ENCODE data around the gene RRH.

The RRH gene

DNA sequence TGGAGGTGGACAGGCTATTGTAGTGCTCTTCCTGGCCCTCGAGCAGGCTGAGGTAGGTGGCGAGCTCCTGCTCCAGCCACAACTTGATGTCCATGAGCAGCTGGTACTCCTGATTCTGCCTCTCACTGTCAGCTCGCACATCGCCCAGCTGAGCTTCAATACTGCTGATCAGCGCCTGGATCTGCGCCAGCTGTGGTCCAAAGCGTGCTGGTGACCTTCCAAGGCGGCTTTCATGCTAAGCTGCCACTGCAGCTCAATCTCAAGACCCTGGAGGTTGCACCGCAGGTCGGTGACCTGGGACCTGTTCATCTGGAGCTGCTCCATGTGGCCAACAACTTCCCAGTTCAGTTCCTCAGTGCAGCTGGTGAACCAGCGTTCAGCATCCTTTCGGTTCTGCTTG is 51.3 kb downstream of the RRH start:
- no peaks in the 10 kb centered on the region for H3K79me2 ChIP-seq (ENCODE audit: insufficient read depth, low read length)
- H3K4me1 ChIP-seq (ENCODE audit: insufficient read depth, low read length): no peaks in the 10 kb centered on the region
- no peak overlapping the region for H3K27ac ChIP-seq (ENCODE audit: low read length)
- no peaks in the 10 kb centered on the region for H4K20me1 ChIP-seq (ENCODE audit: insufficient read depth, low read length)
- H3K9me3 ChIP-seq (ENCODE audit: insufficient read depth, low read length, severe bottlenecking): no peaks in the 10 kb centered on the region
- no peak overlapping the region for H3K9ac ChIP-seq (ENCODE audit: low read depth, low read length)
- no peak overlapping the region for H3K4me3 ChIP-seq (ENCODE audit: low read depth in 1 of 2, low read length in 2 of 2)
- H3K4me2 ChIP-seq (ENCODE audit: insufficient read depth, low read length): no peak overlapping the region
- no peak overlapping the region for H2AFZ ChIP-seq (ENCODE audit: low read depth, low read length)
- H3K36me3 ChIP-seq (ENCODE audit: insufficient read depth, low read length): no peaks in the 10 kb centered on the region
- DNase-seq (no peak), ATAC-seq (ENCODE audit: insufficient read depth, low read depth) (no peak)
- H3K27me3 ChIP-seq (ENCODE audit: insufficient read depth, low read length, poor library complexity): no peaks in the 10 kb centered on the region
- no peak for TF ChIP-seq CTCF (IDR thresholded peaks at IDR 0.05; ENCODE audit: borderline replicate concordance, extremely low read depth, low read length, poor library complexity, severe bottlenecking)
- no peak for TF ChIP-seq EZH2 (IDR thresholded peaks at IDR 0.05; ENCODE audit: borderline replicate concordance, low read depth, low read length, severe bottlenecking)

GRCh38 chr4:109879636-109880314 is 52.0 kb downstream of the RRH start:
- H3K27ac ChIP-seq (ENCODE audit: low read length): no peak overlapping the region
- TF ChIP-seq EZH2 (IDR thresholded peaks at IDR 0.05; ENCODE audit: borderline replicate concordance, low read depth, low read length, severe bottlenecking) (no peak), CTCF (IDR thresholded peaks at IDR 0.05; ENCODE audit: borderline replicate concordance, extremely low read depth, low read length, poor library complexity, severe bottlenecking) (no peak)
- H3K36me3 ChIP-seq (ENCODE audit: insufficient read depth, low read length): no peaks in the 10 kb centered on the region
- H3K27me3 ChIP-seq (ENCODE audit: insufficient read depth, low read length, poor library complexity): no peaks in the 10 kb centered on the region
- H3K4me3 ChIP-seq (ENCODE audit: low read depth in 1 of 2, low read length in 2 of 2): no peak overlapping the region
- H3K4me1 ChIP-seq (ENCODE audit: insufficient read depth, low read length): no peaks in the 10 kb centered on the region
- H3K9ac ChIP-seq (ENCODE audit: low read depth, low read length): no peak overlapping the region
- ATAC-seq (ENCODE audit: insufficient read depth, low read depth): no peak
- no peaks in the 10 kb centered on the region for H3K9me3 ChIP-seq (ENCODE audit: insufficient read depth, low read length, severe bottlenecking)
- no peak overlapping the region for H3K4me2 ChIP-seq (ENCODE audit: insufficient read depth, low read length)
- no peak overlapping the region for H2AFZ ChIP-seq (ENCODE audit: low read depth, low read length)
- DNase-seq: no peak
- H3K79me2 ChIP-seq (ENCODE audit: insufficient read depth, low read length): no peaks in the 10 kb centered on the region
- no peaks in the 10 kb centered on the region for H4K20me1 ChIP-seq (ENCODE audit: insufficient read depth, low read length)

- Histone ChIP-seq H3K4me3 (ENCODE audit: low read depth in 1 of 2, low read length in 2 of 2) (no peak overlapping the region), H3K79me2 (ENCODE audit: insufficient read depth, low read length) (no peaks in the 10 kb centered on the region), H3K27ac (ENCODE audit: low read length) (no peak overlapping the region), H3K27me3 (ENCODE audit: insufficient read depth, low read length, poor library complexity) (no peaks in the 10 kb centered on the region), H3K9ac (ENCODE audit: low read depth, low read length) (no peak overlapping the region), H3K4me1 (ENCODE audit: insufficient read depth, low read length) (no peaks in the 10 kb centered on the region), H3K36me3 (ENCODE audit: insufficient read depth, low read length) (no peaks in the 10 kb centered on the region), H2AFZ (ENCODE audit: low read depth, low read length) (no peak overlapping the region), H3K4me2 (ENCODE audit: insufficient read depth, low read length) (no peak overlapping the region), H3K9me3 (ENCODE audit: insufficient read depth, low read length, severe bottlenecking) (no peaks in the 10 kb centered on the region), H4K20me1 (ENCODE audit: insufficient read depth, low read length) (no peaks in the 10 kb centered on the region)
- ATAC-seq (ENCODE audit: insufficient read depth, low read depth) (no peak), DNase-seq (no peak)
- TF ChIP-seq EZH2 (IDR thresholded peaks at IDR 0.05; ENCODE audit: borderline replicate concordance, low read depth, low read length, severe bottlenecking) (no peak), CTCF (IDR thresholded peaks at IDR 0.05; ENCODE audit: borderline replicate concordance, extremely low read depth, low read length, poor library complexity, severe bottlenecking) (no peak)
Observed at GRCh38 chr4:109886303-109886702, 58.5 kb downstream of the RRH start.
